K562 (cell line): ENCODE measurements around the gene MYMX. TPM values are rescaled to one million over a fixed set of nuclear protein-coding genes. Genes with fewer than 3 reads are reported as not detected.
A peak's percentile ranks its signal among the peaks of the same experiment; 100 is the strongest.

ENCODE experiments used
- ATAC-seq: fragments of 200-7000 bp; cut with Tn5 transposase; 3 replicates; pipeline ENCODE4 v1.9.1; 2020; ENCODE audit warnings: moderate library complexity
- BruUV-seq: library from RNA; stranded (reverse); fragments of 400-500 nt; replicated peaks from 2 replicates; lab custom pipeline; 2021; lab: Mats Ljungman, UMichigan
- CTCF ChIA-PET: fragments of 300-600 bp; formaldehyde crosslinking; extraction: SDS; loops from one replicate; lab custom pipeline; 2021; ENCODE audit warnings: low intra/inter-chr PET ratio; lab: Yijun Ruan, JAX
- POLR2A ChIA-PET: fragments of 300-600, 350-650 bp; sonication (Branson Sonifier 250); formaldehyde crosslinking; extraction: SDS; loops from one replicate; lab custom pipeline; 2021; ENCODE audit warnings: antibody characterized with exemption, inconsistent platforms; lab: Yijun Ruan, JAX
- DNase-seq, 4 experiments: peaks; one replicate each; pipeline versions ENCODE4 v3.0.0 to v3.0.0-alpha.2; 2011 to 2018; ENCODE audit warnings: low spot score in 3 of 4, mixed read lengths in 3 of 4; ENCODE audit errors: extremely low read depth in 1 of 4
- FAIRE-seq: peaks from 2 replicates; lab custom pipeline; 2011; peaks lifted over from hg19 to GRCh38; lab: Jason Lieb, UNC
- H2AFZ ChIP-seq: 2 replicates; pipeline ENCODE4 v1.6.0; 2011; ENCODE audit warnings: low read depth, low read length, control low read depth, inconsistent platforms
- H3K27ac ChIP-seq: fragments of 200-600 bp; 3 replicates; pipeline ENCODE4 v1.8.0; 2011; ENCODE audit warnings: low read depth, mild to moderate bottlenecking, control low read depth, inconsistent platforms, low read length, moderate library complexity, mixed read lengths; ENCODE audit errors: extremely low read depth
- H3K27me3 ChIP-seq, 2 experiments: fragments of 300-600 bp in 1 of 2; 2 replicates in 1 of 2; 3 replicates in 1 of 2; pipeline versions ENCODE4 v1.6.0 to v1.8.0; 2011; ENCODE audit warnings: inconsistent platforms in 2 of 2, low read length in 2 of 2, mild to moderate bottlenecking in 1 of 2, mixed read lengths in 1 of 2, moderate library complexity in 1 of 2; ENCODE audit not compliant: control insufficient read depth in 2 of 2, insufficient read depth in 2 of 2
- H3K36me3 ChIP-seq: fragments of 300-600 bp; 3 replicates; pipeline ENCODE4 v1.8.0; 2011; ENCODE audit warnings: mild to moderate bottlenecking, low read length, inconsistent platforms; ENCODE audit not compliant: control insufficient read depth, insufficient read depth
- H3K4me1 ChIP-seq, 2 experiments: fragments of 200-600 bp in 1 of 2; replicated peaks in 1 of 2; 2 replicates in 1 of 2; 3 replicates in 1 of 2; pipeline versions ENCODE4 v1.5.1 to v1.8.0; 2011; ENCODE audit warnings: inconsistent platforms in 2 of 2, low read length in 2 of 2, mild to moderate bottlenecking in 1 of 2, mixed read lengths in 1 of 2, moderate library complexity in 1 of 2; ENCODE audit not compliant: control insufficient read depth in 2 of 2, insufficient read depth in 2 of 2
- H3K4me2 ChIP-seq: 2 replicates; pipeline ENCODE4 v1.6.1; 2011; ENCODE audit warnings: low read length, control low read depth, inconsistent platforms, mixed read lengths; ENCODE audit not compliant: insufficient read depth
- H3K4me3 ChIP-seq: fragments of 200-600 bp; sonication (generic), shearing (Covaris generic); 2 replicates; pipeline ENCODE4 v1.5.1; 2016; ENCODE audit warnings: control low read depth, inconsistent platforms
- H3K79me2 ChIP-seq: fragments of 200-600 bp; 3 replicates; pipeline ENCODE4 v1.8.0; 2011; ENCODE audit warnings: low read length, inconsistent platforms; ENCODE audit not compliant: control insufficient read depth, insufficient read depth
- H3K9ac ChIP-seq, 2 experiments: 2 replicates each; pipeline versions ENCODE4 v1.6.0 to v1.6.1; 2011; ENCODE audit warnings: low read depth in 2 of 2, low read length in 2 of 2, control low read depth in 1 of 2, inconsistent platforms in 1 of 2, mild to moderate bottlenecking in 1 of 2, mixed read lengths in 1 of 2; ENCODE audit not compliant: insufficient read depth in 1 of 2
- H3K9me1 ChIP-seq: one replicate; pipeline ENCODE4 v1.6.0; 2011; ENCODE audit warnings: inconsistent platforms, mild to moderate bottlenecking, low read length, moderate library complexity; ENCODE audit not compliant: control insufficient read depth, insufficient read depth
- H3K9me3 ChIP-seq: replicated peaks from 2 replicates; pipeline ENCODE4 v1.5.1; 2011; ENCODE audit warnings: low read depth, low read length, inconsistent platforms; ENCODE audit not compliant: control insufficient read depth, insufficient read depth
- H4K20me1 ChIP-seq: replicated peaks from 2 replicates; pipeline ENCODE4 v1.6.1; 2011; ENCODE audit warnings: low read length, inconsistent platforms, mixed read lengths; ENCODE audit not compliant: control insufficient read depth, insufficient read depth
- CHD4 ChIP-seq: fragments of 200-600 bp; sonication (generic); IDR thresholded peaks from 3 replicates; pipeline ENCODE4 v1.6.1; 2012; ENCODE audit warnings: low read depth, mild to moderate bottlenecking, mixed read lengths, low read length, inconsistent platforms; ENCODE audit not compliant: insufficient read depth, insufficient replicate concordance, poor library complexity, severe bottlenecking
- EP300 ChIP-seq: IDR thresholded peaks from 2 replicates; pipeline ENCODE4 v1.6.1; 2012; ENCODE audit warnings: low read length, improper control_type of control experiment
- GABPB1 ChIP-seq: sonication (generic); formaldehyde crosslinking; IDR thresholded peaks from 2 replicates; pipeline ENCODE4 v1.8.0; 2022; ENCODE audit warnings: mild to moderate bottlenecking, missing genetic modification reagents
- HDAC2 ChIP-seq: fragments of 450-650 bp; IDR thresholded peaks from 2 replicates; pipeline ENCODE4 v1.6.1; 2016; ENCODE audit warnings: mild to moderate bottlenecking
- HNRNPH1 ChIP-seq: fragments of 200-400 bp; formaldehyde crosslinking; optimal IDR thresholded peaks from 2 replicates; pipeline ENCODE3; 2017; ENCODE audit warnings: low read depth, mild to moderate bottlenecking, low read length, moderate library complexity
- MAFG ChIP-seq: fragments of 450-650 bp; conservative IDR thresholded peaks from 2 replicates; pipeline ENCODE4 v1.6.1; 2016; ENCODE audit warnings: missing genetic modification characterization, missing compliant biosample characterization
- MAFK ChIP-seq: IDR thresholded peaks from 2 replicates; pipeline ENCODE4 v1.6.1; 2011; ENCODE audit warnings: low read length, improper control_type of control experiment
- NFIC ChIP-seq: fragments of 450-650 bp; IDR thresholded peaks from 2 replicates; pipeline ENCODE4 v1.6.1; 2017; ENCODE audit warnings: mild to moderate bottlenecking, inconsistent platforms
- SAFB2 ChIP-seq: fragments of 200-400 bp; formaldehyde crosslinking; IDR thresholded peaks from 2 replicates; pipeline ENCODE4 v1.6.1; 2018; ENCODE audit warnings: borderline replicate concordance, low read length, low read depth, moderate library complexity; ENCODE audit not compliant: severe bottlenecking
- STAG1 ChIP-seq: sonication (generic); formaldehyde crosslinking; IDR thresholded peaks from 2 replicates; pipeline ENCODE4 v1.5.0; 2020; ENCODE audit warnings: missing genetic modification reagents, borderline replicate concordance
- ZBTB1 ChIP-seq: sonication (generic); formaldehyde crosslinking; IDR thresholded peaks from 2 replicates; pipeline ENCODE4 v1.8.1; 2023; ENCODE audit warnings: missing genetic modification reagents, low read depth, mild to moderate bottlenecking, borderline replicate concordance
- ZNF75A ChIP-seq: fragments of 450-650 bp; formaldehyde crosslinking; IDR thresholded peaks from 2 replicates; pipeline ENCODE4 v1.4.0; 2020; ENCODE audit warnings: mild to moderate bottlenecking
- ZNF79 ChIP-seq: fragments of 250-450 bp; sonication (Bioruptor Pico); IDR thresholded peaks from 2 replicates; pipeline ENCODE4 v1.4.0; 2020; ENCODE audit warnings: low read depth, mild to moderate bottlenecking, moderate library complexity
- WGBS: fragments of 100-300 bp; shearing (Covaris generic); methylation state at CpG from one replicate; pipeline ENCODE4 v1.1.6; 2016; ENCODE audit warnings: low coverage, mixed read lengths; ENCODE audit not compliant: insufficient coverage; ENCODE audit errors: missing lambda C conversion rate; 5-methylcytosine and 5-hydroxymethylcytosine counted together
- in situ Hi-C: fragments of 300-500 bp; cut with MboI; formaldehyde crosslinking; loops from 4 replicates; pipeline ENCODE4 v1.15.0; 2018; ENCODE audit warnings: inconsistent platforms, mixed read lengths
- intact Hi-C: fragments of 100-400 bp; cut with micrococcal nuclease; formaldehyde crosslinking; loops from 2 replicates; pipeline ENCODE4 v1.14.2; 2022
- polyA plus RNA-seq, 8 experiments: library from polyadenylated mRNA; depleted of rRNA in 4 of 8; stranded (reverse) in 5 of 8; unstranded in 3 of 8; fragments of >200 nt; fragmentation: Nextera tagmentation in 2 of 8; fragmentation: Illumina TruSeq in 1 of 8; extraction: Ambion mirVana in 2 of 8; extraction: Trizol in 1 of 8; gene quantifications; 2 replicates each; pipeline versions ENCODE4 v1.2.1 to v1.2.3, GENCODE V29; 2011 to 2014; ENCODE audit warnings: inconsistent platforms in 1 of 8, missing spikeins in 1 of 8
- total RNA-seq, 7 experiments: library from RNA; depleted of rRNA in 6 of 7; stranded (reverse); fragments of >200 nt in 6 of 7; fragmentation: Illumina TruSeq in 2 of 7; extraction: Trizol in 2 of 7; gene quantifications; 2 replicates each; pipeline versions ENCODE4 v1.2.1 to v1.2.3, GENCODE V29; 2011 to 2021; ENCODE audit warnings: low replicate concordance in 1 of 7
- TF ChIP-seq, protein P1 (sequence below): sonication (generic); formaldehyde crosslinking; IDR thresholded peaks from 2 replicates; pipeline ENCODE4 v1.4.0; 2020; ENCODE audit warnings: mild to moderate bottlenecking, missing genetic modification reagents
- TF ChIP-seq, protein P2 (sequence below): IDR thresholded peaks from 2 replicates; pipeline ENCODE4 v1.6.1; 2016; ENCODE audit warnings: missing genetic modification characterization, missing compliant biosample characterization
- TF ChIP-seq, protein P3 (sequence below): fragments of 250-450 bp; sonication (Bioruptor Pico); IDR thresholded peaks from 2 replicates; pipeline ENCODE4 v1.9.0; 2021; ENCODE audit warnings: mild to moderate bottlenecking

MYMX gene
- total and polyA plus RNA-seq, 9 of the 15 experiments (the other 6 are each of a cell fraction or from before 2014, with no cell fraction given): 0.12 TPM; not detected in 8

DNA sequence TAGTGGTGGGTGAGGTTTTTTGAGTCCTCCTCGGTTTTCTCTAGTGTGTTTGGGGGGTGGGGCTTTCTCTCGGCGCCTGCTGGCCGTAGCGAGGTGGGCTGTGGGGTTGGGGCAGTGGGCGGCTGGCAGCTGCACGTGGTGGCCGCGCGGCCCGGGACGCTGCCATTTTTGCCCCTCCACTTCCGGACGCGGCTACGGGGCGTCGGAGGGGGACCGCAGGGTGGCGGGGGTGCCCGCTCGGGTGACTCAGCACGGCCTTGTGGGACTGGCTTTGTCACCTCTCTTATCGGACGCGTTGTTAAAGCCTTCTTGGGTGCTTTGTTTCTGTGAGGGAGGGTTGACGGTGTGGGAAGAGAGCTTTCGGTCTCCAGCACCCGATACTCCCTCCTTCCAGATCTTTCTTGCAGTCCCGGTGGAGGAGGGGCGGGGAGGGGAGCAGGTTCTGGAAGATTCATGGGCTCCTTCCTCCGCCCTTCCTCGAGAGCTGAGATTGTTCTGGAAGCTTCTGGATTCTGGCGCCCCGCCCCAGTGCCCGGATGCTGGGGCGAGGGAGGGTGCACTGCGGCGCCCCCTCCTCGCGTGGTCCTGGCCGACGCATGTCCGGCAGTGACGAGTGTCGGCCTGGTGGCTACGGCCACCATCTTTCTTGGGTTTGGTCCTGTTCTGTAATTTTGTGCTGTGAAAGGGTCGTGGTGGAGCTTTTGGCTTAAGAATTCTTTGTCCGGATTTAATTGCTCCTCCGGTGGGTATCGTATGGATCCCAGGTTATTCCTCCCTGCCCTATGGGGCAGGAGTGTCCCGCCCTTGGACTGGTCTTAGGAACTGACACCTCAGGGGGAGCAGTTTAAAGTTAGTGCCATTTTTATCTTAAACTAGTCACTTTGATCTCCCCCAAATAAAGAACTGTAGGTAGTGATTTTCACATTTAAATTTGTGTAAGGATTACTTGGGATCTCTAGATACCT is 30.9 kb downstream of the MYMX start:
- DNase-seq (peak; percentile 80 to 93 (median 84)), FAIRE-seq (peak; percentile 67), ATAC-seq (peak; percentile 79)
- H3K27ac ChIP-seq: peak overlapping the region; percentile 98
- peaks cover 53% of the 10 kb centered on the region for H4K20me1 ChIP-seq
- peak overlapping the region; percentile 95 to 100 for H3K9ac ChIP-seq
- ChIA-PET CTCF (no interaction called here), POLR2A (interaction anchor here (0.5 to 7.4 kb wide), 67 partner anchors 8 to 887 kb away, joined by 3 to 144 read pairs (median 4); partner anchors contain the start of genes AARS2, CAPN11, GTPBP2 and MYMX)
- H3K79me2 ChIP-seq: peaks cover 59% of the 10 kb centered on the region
- in situ Hi-C loops (no loop called here), intact Hi-C loops (no loop called here)
- H3K9me1 ChIP-seq: peaks cover 11% of the 10 kb centered on the region
- H3K36me3 ChIP-seq: peaks cover 56% of the 10 kb centered on the region
- no TSS peak for BruUV-seq
- H3K9me3 ChIP-seq: no peaks in the 10 kb centered on the region
- H3K4me2 ChIP-seq: peak overlapping the region; percentile 99
- no peak overlapping the region for H2AFZ ChIP-seq
- H3K27me3 ChIP-seq: no peaks in the 10 kb centered on the region
- peaks cover 22 to 34% of the 10 kb centered on the region in 2 experiments for H3K4me1 ChIP-seq
- H3K4me3 ChIP-seq: peak overlapping the region; percentile 94
- under 1% methylated on average over 47 of the region's 52 CpGs for WGBS
- peak; percentile 98 for TF ChIP-seq HDAC2
- 0 out of 2 replicates have a peak, but pooled peaks have one; percentile 9 for TF ChIP-seq ZNF75A (CRISPR knock-in tag)
- peak; percentile 91 for TF ChIP-seq MAFG (tag)
- TF ChIP-seq CHD4: no peak
- peak; percentile 57; the same call in 1 of the 2 replicates for TF ChIP-seq EP300
- peak; percentile 91 for TF ChIP-seq MAFK
- TF ChIP-seq STAG1 (CRISPR knock-in tag): peak; percentile 8; the same call in 1 of the 2 replicates
- TF ChIP-seq GABPB1: peak; percentile 92
- TF ChIP-seq ZBTB1: peak; percentile 74; the same call in 1 of the 2 replicates
- TF ChIP-seq ZNF79 (CRISPR knock-in tag): no peak
- TF ChIP-seq, protein P1, sequence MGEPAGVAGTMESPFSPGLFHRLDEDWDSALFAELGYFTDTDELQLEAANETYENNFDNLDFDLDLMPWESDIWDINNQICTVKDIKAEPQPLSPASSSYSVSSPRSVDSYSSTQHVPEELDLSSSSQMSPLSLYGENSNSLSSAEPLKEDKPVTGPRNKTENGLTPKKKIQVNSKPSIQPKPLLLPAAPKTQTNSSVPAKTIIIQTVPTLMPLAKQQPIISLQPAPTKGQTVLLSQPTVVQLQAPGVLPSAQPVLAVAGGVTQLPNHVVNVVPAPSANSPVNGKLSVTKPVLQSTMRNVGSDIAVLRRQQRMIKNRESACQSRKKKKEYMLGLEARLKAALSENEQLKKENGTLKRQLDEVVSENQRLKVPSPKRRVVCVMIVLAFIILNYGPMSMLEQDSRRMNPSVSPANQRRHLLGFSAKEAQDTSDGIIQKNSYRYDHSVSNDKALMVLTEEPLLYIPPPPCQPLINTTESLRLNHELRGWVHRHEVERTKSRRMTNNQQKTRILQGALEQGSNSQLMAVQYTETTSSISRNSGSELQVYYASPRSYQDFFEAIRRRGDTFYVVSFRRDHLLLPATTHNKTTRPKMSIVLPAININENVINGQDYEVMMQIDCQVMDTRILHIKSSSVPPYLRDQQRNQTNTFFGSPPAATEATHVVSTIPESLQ: no peak; the same call in 1 of the 2 replicates
- TF ChIP-seq SAFB2: no peak
- TF ChIP-seq NFIC: no peak
- TF ChIP-seq, protein P2, sequence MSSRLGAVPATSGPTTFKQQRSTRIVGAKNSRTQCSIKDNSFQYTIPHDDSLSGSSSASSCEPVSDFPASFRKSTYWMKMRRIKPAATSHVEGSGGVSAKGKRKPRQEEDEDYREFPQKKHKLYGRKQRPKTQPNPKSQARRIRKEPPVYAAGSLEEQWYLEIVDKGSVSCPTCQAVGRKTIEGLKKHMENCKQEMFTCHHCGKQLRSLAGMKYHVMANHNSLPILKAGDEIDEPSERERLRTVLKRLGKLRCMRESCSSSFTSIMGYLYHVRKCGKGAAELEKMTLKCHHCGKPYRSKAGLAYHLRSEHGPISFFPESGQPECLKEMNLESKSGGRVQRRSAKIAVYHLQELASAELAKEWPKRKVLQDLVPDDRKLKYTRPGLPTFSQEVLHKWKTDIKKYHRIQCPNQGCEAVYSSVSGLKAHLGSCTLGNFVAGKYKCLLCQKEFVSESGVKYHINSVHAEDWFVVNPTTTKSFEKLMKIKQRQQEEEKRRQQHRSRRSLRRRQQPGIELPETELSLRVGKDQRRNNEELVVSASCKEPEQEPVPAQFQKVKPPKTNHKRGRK (tag): no peak
- TF ChIP-seq, protein P3, sequence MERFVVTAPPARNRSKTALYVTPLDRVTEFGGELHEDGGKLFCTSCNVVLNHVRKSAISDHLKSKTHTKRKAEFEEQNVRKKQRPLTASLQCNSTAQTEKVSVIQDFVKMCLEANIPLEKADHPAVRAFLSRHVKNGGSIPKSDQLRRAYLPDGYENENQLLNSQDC (CRISPR knock-in tag): 0 out of 2 replicates have a peak, but pooled peaks have one; percentile 18
- peak; percentile 91 for TF ChIP-seq HNRNPH1
